GM21576 (cell line): Measurements from ENCODE around the gene TNRC6C.

Experiments used
- ATAC-seq: cut with Tn5 transposase; IDR thresholded peaks from one replicate; pipeline ENCODE4 v1.9.1; 2021; ENCODE audit warnings: mild to moderate bottlenecking, moderate library complexity; ENCODE audit not compliant: unreplicated experiment

TNRC6C gene, protein sequence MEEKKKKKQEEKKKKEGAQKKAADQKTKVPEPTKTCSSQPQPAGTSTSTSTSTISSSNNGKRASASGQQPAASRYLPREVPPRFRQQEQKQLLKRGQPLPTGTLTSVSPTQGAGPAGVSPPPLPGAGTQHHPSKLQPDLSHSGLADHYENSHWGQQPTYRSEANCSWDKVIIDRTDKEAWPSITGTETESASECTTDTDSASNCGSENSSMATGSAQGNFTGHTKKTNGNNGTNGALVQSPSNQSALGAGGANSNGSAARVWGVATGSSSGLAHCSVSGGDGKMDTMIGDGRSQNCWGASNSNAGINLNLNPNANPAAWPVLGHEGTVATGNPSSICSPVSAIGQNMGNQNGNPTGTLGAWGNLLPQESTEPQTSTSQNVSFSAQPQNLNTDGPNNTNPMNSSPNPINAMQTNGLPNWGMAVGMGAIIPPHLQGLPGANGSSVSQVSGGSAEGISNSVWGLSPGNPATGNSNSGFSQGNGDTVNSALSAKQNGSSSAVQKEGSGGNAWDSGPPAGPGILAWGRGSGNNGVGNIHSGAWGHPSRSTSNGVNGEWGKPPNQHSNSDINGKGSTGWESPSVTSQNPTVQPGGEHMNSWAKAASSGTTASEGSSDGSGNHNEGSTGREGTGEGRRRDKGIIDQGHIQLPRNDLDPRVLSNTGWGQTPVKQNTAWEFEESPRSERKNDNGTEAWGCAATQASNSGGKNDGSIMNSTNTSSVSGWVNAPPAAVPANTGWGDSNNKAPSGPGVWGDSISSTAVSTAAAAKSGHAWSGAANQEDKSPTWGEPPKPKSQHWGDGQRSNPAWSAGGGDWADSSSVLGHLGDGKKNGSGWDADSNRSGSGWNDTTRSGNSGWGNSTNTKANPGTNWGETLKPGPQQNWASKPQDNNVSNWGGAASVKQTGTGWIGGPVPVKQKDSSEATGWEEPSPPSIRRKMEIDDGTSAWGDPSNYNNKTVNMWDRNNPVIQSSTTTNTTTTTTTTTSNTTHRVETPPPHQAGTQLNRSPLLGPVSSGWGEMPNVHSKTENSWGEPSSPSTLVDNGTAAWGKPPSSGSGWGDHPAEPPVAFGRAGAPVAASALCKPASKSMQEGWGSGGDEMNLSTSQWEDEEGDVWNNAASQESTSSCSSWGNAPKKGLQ (N-terminal part only)

DNA sequence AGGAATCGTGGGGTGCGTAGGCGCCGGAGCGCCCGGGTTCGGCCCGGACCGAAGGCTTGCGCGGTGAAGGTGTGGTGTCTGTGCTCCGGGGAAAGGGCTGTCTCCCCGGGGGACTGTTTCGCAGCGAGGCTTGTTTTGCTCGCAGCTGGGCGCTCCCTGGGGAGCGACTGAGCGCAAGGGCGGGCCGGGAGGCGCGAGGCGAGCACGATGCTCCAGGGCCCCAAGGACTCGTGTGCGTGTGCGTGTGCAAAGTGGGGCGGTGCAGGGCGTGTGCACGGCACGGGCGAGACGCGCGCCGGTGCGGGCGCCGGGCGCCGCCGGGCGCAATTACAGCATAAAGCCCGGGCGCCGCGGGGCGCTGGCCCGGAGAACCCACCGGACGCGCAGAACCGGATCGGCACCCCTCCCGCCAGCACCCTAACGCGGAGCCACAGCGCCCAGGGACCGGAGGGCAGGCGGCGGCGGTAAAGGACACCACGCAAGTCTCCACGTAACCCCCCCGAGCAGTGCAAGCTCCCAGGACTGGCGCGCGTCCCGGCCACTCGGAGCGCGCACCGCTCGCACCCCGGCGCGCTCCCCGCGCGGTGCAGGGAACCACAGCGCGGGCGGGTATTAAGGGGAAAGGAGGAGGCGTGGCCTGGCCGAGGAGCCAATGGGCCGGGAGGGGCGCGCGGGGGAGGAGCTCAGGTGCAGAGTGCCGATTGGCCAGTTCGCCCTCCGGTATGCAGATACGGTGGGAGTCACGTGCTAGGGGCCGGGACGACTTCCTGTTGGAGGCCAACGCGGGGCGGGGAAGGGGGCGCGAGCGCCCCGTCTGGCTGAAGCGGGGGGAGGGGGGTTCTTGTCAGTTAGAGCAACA is at the start of gene TNRC6C:
Gene TNRC6C, plus strand, starts transcription at position 847 of the 859 bp plus-strand sequence. CDS start 45,504 bp downstream, outside the sequence.
- peak; percentile 81 for ATAC-seq

DNA sequence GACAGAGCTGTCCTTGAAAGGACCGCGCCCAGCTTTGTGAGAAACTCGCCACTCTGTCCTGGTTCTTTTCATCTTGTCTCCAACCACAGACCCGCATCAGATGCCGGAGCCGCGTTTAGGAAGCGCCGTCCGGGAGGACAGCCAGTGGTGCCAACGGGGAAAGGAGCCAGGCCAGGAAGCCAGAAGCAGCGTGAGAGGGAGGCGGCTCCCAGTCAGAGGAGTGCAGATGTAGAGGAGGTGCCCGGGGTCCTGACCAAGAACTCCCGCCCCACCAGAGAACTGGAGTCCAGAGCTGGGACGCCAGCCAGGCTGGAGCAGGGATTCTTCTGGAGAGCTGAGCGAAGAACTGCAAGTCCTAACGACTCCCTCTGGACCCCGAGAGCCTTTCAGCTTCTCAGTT is 49.3 kb upstream of the TNRC6C start:
- ATAC-seq, result no peak

DNA sequence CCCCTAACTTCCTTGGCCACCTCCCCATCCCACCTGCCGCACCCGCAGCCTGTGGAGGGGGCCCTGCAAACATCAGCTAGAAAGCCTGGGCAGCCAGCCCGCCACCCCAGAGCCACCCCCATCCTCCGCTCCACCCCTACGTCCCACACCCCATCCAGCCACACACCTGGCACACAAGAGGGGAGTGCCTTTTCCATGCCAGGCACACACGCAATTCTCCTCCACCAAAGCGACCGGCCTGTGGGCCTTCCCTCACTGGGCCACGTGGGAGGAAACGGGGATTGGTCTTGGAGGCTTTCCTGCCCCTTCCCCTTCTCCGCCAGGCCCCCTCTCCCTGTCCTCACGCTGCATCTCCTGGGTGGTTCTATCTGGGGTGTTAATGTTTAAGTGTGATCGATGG is 48.7 kb upstream of the TNRC6C start:
- no peak for ATAC-seq

DNA sequence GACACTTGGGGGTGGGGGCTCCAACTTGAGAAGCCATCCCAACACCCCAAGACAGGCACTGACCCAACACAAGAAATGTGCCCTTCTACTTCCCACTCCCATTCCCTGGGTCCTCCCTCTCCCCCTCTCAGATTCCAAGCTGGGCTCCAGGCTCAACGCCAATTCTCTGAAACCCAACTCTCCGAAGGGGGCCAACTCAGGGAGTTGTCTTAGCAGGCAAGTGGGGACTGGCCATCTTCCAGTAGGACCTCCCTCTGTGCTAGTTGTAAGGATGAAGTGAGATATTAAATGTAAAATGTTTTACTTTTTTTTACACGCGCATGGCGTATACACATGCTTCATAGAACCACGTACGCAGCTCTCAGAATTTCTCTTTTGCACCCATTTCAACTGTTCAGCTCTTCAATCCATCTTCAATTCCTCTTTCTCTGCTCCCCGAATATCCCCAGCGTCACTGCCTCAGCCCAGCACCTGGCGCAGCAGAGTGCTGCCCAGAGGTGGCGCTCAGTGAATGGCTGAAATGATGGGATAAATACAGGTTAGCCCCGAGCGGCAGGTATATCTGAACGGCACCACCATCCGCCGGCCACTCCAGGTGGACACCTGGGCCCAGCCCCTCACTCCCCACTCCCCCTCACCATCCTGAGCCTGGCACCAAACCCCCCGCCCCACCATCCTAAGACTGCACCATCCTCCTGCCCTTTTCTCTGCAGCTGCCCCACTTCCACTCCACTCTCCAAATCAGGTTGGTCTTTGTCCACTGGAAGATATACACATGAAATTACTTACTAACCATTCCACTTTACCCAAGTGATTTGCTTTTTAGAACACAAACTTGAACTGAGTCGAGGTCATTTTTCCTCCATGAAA is 43.9 kb upstream of the TNRC6C start:
- no peak for ATAC-seq

DNA sequence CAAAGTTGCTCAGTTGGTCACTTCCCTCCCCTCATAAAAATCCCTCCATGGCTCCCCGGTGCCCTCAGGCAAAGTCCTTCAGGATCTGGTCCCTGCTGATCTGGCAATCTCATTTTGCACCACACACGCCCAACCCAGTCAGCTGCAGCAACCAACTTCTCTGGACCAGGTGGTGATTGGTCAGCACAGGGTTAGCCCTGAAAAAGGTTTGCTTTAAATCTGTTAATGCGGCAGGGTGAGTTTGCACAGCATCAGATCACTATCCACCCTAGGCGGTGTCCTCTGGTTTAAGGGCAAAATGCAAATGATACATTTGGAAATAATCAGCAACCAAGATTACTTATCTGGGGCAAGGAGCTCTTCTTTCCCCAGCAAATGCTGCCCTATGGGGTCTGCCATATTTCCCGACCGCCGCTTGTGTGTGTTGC is 42.9 kb upstream of the TNRC6C start:
- no peak for ATAC-seq

DNA sequence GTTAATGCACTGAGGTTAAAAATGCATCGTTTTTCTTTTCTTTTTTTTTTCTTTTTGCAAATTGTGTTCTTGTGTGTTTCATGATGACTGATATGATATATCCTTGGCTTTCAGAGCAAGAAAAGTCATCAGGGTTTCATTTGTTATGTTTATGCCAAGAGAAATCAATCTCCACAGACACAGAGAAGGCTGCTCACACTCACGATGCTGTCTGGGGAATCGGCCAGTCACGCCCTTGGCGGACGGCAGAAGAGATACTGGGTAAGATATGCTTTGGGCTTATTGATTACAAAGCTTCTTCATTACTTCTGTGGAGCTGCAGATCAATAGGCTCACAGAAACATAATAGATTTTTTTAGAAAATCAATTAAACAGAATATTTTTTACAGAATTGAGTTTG is 42.2 kb upstream of the TNRC6C start:
- ATAC-seq, result no peak

DNA sequence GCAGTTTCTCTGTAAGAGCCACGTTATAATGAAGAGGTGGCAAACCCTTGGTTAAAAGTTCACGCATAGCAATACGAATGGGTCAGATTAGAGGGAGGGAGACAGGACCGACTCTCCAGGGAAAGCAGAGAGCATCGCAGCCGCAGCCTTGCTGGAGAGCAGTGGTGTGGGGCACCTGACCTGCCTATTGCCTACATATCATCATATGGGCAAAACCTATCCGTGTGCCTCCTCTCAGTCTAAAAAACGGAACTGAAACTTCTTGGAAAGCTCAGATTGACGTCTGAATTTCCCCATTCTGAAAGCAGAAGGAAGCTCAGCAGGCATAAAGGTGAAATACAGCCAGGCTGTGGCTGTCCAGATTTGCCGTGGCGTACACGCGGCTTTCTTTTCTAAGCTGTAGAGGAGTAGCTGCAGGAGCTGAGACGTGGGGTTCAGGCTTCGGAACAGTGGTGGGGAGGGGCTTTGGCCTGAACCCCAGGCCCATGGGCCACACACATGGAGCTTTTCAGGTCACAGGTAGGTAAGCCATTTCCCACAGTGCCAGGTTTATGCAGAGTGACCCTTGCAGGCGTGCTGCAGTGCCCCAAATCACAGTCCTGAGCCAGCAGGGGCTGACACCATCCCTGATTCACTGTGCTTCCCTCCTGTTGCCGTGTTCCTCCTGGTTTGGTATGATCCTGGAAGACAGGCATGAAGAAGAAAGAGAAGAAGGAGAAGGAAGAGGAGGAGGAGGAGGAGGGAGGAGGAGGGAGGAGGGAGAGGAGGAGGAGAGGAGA is 41.6 kb upstream of the TNRC6C start:
- no peak for ATAC-seq

DNA sequence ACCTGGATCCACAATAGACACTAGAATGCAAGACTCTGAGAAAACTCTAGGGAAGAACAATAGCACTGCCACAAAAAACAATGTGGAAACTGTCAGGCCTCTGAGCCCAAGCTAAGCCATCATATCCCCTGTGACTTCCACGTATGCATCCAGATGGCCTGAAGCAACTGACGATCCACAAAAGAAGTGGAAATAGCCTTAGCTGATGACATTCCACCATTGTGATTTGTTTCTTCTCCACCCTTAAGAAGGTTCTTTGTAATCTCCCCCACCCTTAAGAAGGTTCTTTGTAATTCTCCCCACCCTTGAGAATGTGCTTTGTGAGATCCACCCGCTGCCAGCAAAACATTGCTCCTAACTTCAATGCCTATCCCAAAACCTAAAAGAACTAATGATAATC is 39.2 kb upstream of the TNRC6C start:
- no peak for ATAC-seq

DNA sequence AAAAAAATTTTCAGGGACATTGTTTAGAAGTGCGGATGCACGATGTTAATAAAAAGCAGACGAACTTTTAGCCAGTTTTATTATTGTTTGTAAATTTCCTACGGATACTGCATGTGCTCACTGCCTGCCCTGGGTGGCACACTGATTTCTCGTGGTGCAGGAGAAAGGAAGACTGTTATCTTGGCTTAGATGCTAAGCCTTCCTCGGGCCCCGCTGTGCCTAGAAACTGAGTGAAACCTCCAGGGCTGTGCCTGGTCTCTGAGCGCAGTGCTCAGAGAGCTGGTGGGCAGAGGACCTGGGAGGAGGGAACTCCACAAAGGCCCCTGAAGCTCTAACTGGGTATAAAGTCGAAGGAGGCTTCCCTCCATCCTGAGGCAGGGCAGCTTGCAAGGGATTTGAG is 35.4 kb upstream of the TNRC6C start:
- no peak for ATAC-seq

DNA sequence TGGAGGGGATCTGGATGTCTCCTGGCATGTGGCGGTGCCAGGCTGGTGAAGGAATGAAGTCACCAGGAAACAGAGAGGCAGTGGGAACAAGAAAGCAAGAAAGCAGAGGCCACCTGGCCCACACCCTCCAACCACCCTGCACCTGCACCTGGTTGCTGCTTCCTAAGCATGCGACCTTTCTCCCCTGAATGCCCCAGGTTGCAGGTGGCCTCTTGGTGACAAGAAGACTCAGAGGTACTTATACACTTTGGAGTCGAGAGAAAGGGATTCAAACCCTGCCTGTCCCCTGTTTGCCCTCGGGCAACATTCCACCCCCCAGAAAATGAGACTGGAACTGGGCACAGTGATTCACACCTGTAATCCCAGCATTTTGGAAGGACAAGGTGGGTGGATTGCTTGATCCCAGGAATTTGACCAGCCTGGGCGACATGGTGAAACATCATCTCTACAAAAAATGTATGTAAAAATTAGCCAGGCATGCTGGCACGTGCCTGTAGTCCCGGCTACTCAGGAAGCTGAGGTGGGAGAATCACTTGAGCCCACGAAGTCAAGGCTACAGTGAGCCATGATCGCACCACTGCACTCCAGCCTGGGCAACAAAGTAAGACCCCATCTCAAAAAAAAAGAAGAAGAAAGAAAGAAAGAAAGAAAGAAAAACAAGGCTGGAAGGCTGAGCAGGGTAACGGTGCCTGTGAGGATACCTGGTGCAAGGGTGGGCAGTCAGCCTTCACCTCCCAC is 34.6 kb upstream of the TNRC6C start:
- no peak for ATAC-seq

DNA sequence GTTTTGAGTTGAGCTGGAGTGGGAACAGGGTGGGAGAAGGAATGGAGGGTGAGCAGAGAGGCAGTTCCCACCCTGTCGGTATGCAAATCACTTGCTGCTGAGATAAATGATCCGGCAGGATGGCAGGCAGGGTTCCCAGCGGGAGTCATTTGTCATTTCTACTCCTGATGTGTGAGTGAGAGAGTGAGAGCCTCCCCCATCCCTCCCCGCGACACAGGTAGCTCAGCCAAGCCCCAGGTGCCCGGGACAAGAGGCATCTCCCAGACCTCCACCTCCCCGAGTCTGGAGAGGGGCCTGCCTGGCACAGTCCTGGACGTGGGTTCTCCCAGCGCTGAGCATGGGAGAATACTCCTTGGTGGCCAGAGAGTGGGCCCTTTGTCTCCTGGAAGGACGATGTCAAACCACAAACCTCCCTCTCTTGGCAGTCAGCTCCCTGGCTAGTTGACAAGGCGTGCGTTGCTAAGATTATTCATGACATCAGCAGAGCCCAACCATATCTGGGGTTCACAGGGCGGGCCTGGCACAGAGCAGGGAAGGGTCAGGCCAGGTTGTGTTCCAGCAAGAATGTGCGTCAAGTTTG is 33.7 kb upstream of the TNRC6C start:
- no peak for ATAC-seq

DNA sequence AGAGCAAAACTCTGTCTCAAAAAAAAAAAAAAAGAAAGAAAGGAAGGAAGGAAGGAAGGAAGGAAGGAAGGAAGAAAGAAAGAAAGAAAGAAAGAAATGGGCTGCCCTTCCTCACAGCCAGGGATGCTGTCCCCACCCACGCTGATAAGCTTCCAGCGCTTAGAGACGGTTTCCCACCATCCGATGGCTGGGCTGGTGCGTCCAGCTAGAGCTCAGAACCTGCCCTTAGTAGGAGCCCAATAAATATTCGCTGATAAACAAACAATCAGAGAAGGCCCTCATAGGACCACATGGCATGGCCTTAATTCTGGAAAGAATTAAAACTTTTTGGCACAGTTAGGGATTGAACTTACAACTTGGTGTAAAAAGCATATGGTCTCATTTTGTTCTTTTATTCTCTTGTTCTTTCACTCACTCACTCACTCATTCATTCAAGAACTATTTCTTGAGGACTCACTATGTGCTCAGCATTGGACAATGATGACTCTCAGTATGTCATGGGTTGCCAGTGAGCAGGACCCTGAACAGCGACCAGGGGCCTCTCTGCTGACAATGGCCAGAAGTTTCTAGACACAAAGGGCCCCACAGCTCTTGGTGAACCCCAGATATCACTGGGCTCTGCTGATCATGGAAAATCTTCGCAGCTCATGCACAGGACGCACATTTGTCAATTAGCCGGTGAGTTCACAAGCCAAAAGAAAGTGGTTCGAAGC is 32.5 kb upstream of the TNRC6C start:
- ATAC-seq, result no peak

DNA sequence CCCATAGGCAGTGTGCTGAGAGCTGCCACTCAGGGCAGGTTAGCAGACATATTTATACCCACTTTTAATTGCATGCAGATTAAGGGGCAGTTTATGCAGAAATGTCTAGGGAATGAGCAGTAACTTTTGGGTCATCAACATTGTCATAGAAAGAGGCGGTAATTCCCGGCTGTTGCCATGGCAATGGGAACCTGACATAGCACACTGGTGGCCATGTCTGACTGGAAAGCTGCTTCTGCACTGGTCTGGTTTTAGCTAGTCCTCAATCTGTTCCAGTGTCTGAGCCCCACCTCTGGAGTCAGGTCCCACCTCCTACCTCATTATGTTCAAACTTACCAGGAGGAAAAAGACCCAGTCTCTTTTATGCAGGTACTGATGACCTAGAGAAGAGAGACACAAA is 31.5 kb upstream of the TNRC6C start:
- ATAC-seq, result no peak

DNA sequence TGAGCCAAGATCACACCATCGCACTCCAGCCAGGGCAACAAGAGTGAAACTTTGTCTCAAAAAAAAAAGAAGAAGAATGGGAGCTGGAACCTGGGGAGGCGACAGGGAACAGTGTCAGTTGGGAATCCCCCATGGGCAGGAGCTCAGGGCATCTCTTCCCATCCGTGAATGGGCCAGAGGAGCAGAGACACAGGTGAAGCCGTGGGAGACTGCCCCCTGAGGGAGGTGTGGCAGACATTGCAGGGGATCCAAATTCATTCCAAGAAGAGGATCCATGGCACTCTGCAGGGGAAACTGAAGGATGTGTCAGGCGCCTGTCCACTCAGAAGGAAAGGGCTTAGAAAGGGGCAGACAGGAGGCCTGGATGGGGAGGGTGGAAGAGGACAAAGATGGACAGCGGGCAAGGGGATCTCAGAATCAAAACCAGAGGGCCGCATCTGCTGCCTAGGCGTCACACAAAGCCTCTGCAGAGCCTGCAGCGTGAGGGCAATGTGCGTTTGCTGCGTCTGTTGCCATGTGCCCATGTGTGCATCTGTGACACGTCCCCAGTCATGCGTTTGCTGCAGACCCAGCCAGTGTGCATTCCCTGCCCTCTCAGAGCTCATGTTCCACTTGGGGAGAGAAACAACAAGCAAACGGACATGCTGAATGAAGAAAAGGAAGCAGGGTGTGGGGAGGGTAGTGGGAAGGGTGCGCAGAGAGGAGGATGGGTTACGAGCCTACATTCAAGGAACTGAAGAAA is 30.6 kb upstream of the TNRC6C start:
- no peak for ATAC-seq

DNA sequence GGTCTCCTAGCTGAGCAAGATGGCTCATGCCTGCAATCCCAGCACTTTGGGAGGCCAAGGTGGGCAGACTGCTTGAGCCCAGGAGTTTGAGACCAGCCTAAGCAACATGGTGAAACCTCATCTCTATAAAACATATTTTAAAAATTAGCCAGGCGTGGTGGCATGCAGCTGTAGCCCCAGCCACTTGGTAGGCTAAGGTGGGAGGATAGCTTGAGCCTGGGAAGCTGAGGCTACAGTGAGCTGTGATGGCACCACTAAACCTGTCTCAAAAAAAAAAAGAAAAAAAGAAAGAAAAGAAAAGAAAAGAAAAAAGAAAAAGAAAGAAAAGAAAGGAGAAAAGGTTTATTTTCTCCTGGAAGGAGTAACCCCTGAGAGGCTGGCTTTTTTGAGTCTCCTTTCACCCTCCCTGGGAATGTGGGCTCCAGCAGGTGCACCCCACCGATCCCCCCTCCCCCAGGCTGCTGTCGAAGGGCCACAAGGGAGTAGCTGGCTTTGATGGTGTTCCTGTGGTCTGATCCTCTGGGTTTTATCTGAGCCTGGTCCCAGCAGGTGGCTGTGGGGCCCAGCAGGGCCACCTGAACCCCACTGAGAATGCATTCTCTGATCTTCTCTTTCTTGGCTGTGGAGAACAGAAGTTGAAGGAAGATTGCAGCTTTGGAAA is 29.9 kb upstream of the TNRC6C start:
- no peak for ATAC-seq

DNA sequence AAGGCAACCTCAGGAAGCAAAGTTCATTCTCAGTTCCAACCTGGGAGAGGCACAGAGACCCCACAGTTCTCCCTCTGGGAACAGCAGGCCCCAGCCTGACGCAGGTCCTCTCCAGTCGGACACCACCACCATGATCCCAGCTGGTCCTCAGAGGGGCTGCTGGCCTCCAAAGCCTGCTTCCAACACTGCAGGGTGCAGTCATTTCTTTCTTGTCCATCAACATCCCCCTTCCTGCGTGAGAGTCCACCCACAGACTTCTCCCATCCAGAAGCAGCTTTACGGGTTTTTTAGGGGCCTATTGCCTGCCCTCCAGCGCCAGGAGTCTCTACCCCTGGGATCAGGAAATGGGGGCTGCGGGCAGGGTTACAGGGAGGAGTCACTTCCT is 29.3 kb upstream of the TNRC6C start:
- ATAC-seq, result no peak
